ENCODE results near the gene PPP4R3B.

The PPP4R3B gene

DNA sequence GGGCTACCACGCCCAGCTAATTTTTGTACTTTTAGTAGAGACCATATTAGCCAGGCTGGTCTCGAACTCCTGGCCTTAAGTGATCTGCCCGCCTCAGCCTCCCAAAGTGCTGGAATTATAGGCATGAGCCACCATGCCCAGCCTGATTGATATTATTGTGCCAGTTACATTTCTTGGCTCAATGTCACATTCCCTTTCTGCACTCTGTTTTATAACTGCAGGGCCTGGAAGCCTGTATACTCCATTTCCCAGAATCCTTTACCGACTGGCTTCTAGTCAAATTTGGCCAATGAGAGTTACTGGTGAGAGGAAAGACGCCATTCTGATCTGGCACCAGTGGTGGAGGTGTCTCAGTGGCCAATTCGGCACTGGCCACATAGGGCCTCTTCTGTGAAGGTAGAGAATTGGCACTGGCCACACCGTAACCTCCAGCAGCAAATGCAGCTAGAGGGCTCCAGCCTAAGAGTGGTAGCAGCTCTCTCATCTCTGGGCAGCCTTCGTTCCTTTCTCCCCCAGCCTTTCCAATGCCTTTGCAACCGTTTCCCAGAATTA, 114.8 kb downstream of the PPP4R3B start:
- DNase-seq: no peak

DNA sequence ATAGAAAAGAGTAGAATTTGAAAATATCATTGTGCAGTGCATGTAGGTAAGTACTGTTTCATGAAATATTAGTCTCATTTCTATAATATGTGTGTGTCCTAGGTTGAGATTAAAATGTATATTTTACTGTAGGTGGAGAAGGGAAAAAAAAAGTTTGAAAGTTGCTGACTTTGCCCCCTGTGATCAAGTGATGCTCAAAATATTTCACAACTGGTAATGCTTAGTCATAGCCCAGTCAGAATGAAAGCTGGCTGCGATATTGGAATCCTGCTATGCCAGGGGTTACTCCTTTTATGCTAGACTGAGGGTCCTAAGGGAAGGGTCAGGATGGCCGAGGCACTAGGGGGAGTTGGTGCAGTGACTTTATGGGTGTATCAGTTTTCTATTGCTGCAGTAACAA, 117.4 kb downstream of the PPP4R3B start:
- DNase-seq: no peak

DNA sequence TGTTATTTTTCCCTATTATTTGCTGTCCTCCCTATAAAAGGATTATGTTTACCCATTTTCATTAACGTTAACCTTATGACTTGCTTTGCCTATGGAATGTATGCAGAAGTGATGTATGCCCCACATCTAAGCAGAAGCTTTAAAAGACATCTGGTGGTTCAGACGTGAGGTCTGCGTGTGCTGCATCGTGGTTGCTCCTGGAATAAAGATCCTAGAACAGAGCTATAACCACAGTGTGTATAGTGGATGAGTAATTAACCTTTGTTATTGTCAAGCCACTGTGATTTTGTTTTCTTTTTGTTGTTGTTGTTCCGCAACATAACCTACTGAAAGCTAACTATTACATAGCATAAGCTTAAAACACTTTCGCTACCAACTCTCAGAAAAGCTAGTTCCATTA, 118.8 kb downstream of the PPP4R3B start:
- no peak for DNase-seq

Measured in activated CD8-positive, alpha-beta memory T cell treated with anti-CD3 and anti-CD28 coated beads for 24 hours (primary cell).